Endodermal cell (in vitro differentiated cells): ENCODE measurements around the gene DUSP6. TPM values are rescaled to one million over a fixed set of nuclear protein-coding genes. Genes with fewer than 3 reads are reported as not detected.

Experiments used
- DNase-seq: peaks from one replicate; pipeline ENCODE4 v3.0.0-alpha.2; 2017
- H3K27ac ChIP-seq: 2 replicates; pipeline ENCODE4 v1.5.1; 2013; ENCODE audit warnings: mild to moderate bottlenecking, low read depth, low read length, moderate library complexity
- H3K27me3 ChIP-seq: 2 replicates; pipeline ENCODE4 v1.6.1; 2013; ENCODE audit warnings: mild to moderate bottlenecking, low read length, moderate library complexity; ENCODE audit not compliant: insufficient read depth, control insufficient read depth, poor library complexity, severe bottlenecking
- H3K36me3 ChIP-seq: 2 replicates; pipeline ENCODE4 v1.7.0; 2013; ENCODE audit warnings: mild to moderate bottlenecking, low read length, moderate library complexity; ENCODE audit not compliant: control insufficient read depth, insufficient read depth
- H3K4me1 ChIP-seq: one replicate; pipeline ENCODE4 v1.7.0; 2013; ENCODE audit warnings: low read length; ENCODE audit not compliant: control insufficient read depth, insufficient read depth
- H3K4me3 ChIP-seq: 2 replicates; pipeline ENCODE4 v1.5.1; 2013; ENCODE audit warnings: mild to moderate bottlenecking, low read length, moderate library complexity
- H3K9ac ChIP-seq: 2 replicates; pipeline ENCODE4 v1.6.1; 2013; ENCODE audit warnings: mild to moderate bottlenecking, low read length, moderate library complexity; ENCODE audit not compliant: poor library complexity, severe bottlenecking; ENCODE audit errors: extremely low read depth
- H3K9me3 ChIP-seq: 2 replicates; pipeline ENCODE4 v1.6.1; 2013; ENCODE audit warnings: mild to moderate bottlenecking, low read length, moderate library complexity; ENCODE audit not compliant: control insufficient read depth
- H3K27ac Mint-ChIP-seq: 2 replicates; pipeline ENCODE4 v1.8.0; 2020; ENCODE audit warnings: mixed read lengths
- H3K27me3 Mint-ChIP-seq: 2 replicates; pipeline ENCODE4 v1.8.0; 2021; ENCODE audit warnings: mild to moderate bottlenecking, mixed read lengths; ENCODE audit not compliant: insufficient read depth
- H3K36me3 Mint-ChIP-seq: 2 replicates; pipeline ENCODE4 v1.8.0; 2020; ENCODE audit warnings: low read depth, mixed read lengths
- H3K4me1 Mint-ChIP-seq: 2 replicates; pipeline ENCODE4 v1.8.0; 2020; ENCODE audit warnings: mixed read lengths
- H3K4me3 Mint-ChIP-seq: 2 replicates; pipeline ENCODE4 v1.8.0; 2020; ENCODE audit warnings: mild to moderate bottlenecking, moderate library complexity, mixed read lengths
- H3K9me3 Mint-ChIP-seq: 2 replicates; pipeline ENCODE4 v1.8.0; 2020; ENCODE audit warnings: mild to moderate bottlenecking, mixed read lengths
- CTCF ChIP-seq: fragments of 200-600 bp; sonication (generic); conservative IDR thresholded peaks from 2 replicates; pipeline ENCODE4 v1.5.0; 2021; ENCODE audit warnings: antibody characterized with exemption, mild to moderate bottlenecking
- WGBS, 2 experiments: methylation state at CpG; one replicate each; pipeline versions ENCODE4 v1.1.5 to v1.1.7; 2013; ENCODE audit warnings: missing lambda C conversion rate in 2 of 2, mixed read lengths in 1 of 2; ENCODE audit not compliant: insufficient coverage in 1 of 2, insufficient read length in 1 of 2; 5-methylcytosine and 5-hydroxymethylcytosine counted together
- long read RNA-seq, 4 experiments: library from polyadenylated mRNA in 2 of 4; library from RNA in 1 of 4; library from capped mRNA in 1 of 4; stranded (forward) in 3 of 4; unstranded in 1 of 4; transcript quantifications; one replicate each; pipeline ENCODE4 v2.0.0, GENCODE V29; 2020 to 2021; ENCODE audit warnings: inconsistent platforms in 1 of 4
- polyA plus RNA-seq, 2 experiments: library from polyadenylated mRNA; stranded (reverse); fragments of 50-300 nt; gene quantifications; one replicate each; pipeline ENCODE4 v1.2.3, GENCODE V29; 2013
- total RNA-seq, 2 donors: library from RNA; stranded (reverse); fragmentation: NEBNext Ultra II Directional in 1 of 2; extraction: Animal tissue kit (Norgen Biotek cat#: 25700) in 1 of 2; gene quantifications; 2 replicates in 1 of 2; 3 replicates in 1 of 2; pipeline ENCODE4 v1.2.1, GENCODE V29; 2021

Gene DUSP6
- 100 to 1,000 TPM in 1 of 2 donors, 10 to 100 TPM in 1; 85.9 to 123 TPM for total RNA-seq
- polyA plus RNA-seq (2013, experiment 1 of 2): 98.6 TPM
- 99.0 TPM for polyA plus RNA-seq (2013, experiment 2 of 2)
- long read RNA-seq, experiment 1, full-length matches to known transcripts: 16 of 28 reads
- long read RNA-seq, experiment 1, partial matches to known transcripts: 1 of 28 reads
- long read RNA-seq, experiment 1, other reads (novel, unspliced or antisense): 11 of 28 reads
- long read RNA-seq, experiment 2, full-length matches to known transcripts: 61 of 66 reads
- long read RNA-seq, experiment 2, partial matches to known transcripts: 1 of 66 reads
- long read RNA-seq, experiment 2, other reads (novel, unspliced or antisense): 4 of 66 reads
- long read RNA-seq, experiment 3, full-length matches to known transcripts: 397 of 422 reads
- long read RNA-seq, experiment 3, partial matches to known transcripts: 8 of 422 reads
- long read RNA-seq, experiment 3, other reads (novel, unspliced or antisense): 17 of 422 reads
- long read RNA-seq, experiment 4, full-length matches to known transcripts: 10 of 17 reads
- long read RNA-seq, experiment 4, partial matches to known transcripts: 0 of 17 reads
- long read RNA-seq, experiment 4, other reads (novel, unspliced or antisense): 7 of 17 reads

- peaks cover 36% of the 10 kb centered on the region for H3K36me3 Mint-ChIP-seq
- H3K36me3 ChIP-seq: peaks cover 29% of the 10 kb centered on the region
- H3K4me1 ChIP-seq: peaks cover 12% of the 10 kb centered on the region
- WGBS, 2 experiments: 0 to 1% methylated on average over 22 to 34 of the region's 34 CpGs
- no peak for TF ChIP-seq CTCF
- DNase-seq: peak; percentile 100
- peak within 1 kb of the TSS; percentile 96 for H3K9ac ChIP-seq
- H3K27me3 Mint-ChIP-seq: no peaks in the 10 kb centered on the region
- H3K4me3 Mint-ChIP-seq: peak within 1 kb of the TSS; percentile 98
- H3K27ac Mint-ChIP-seq: peak within 1 kb of the TSS; percentile 99
- H3K9me3 ChIP-seq: no peaks in the 10 kb centered on the region
- no peaks in the 10 kb centered on the region for H3K27me3 ChIP-seq
- H3K27ac ChIP-seq: peak within 1 kb of the TSS; percentile 99
- H3K4me1 Mint-ChIP-seq: peaks cover 49% of the 10 kb centered on the region
- peak within 1 kb of the TSS; percentile 98 for H3K4me3 ChIP-seq
- H3K9me3 Mint-ChIP-seq: no peaks in the 10 kb centered on the region
Measured at GRCh38 chr12:89352492-89353187, at the start of gene DUSP6. TSS of gene DUSP6 (minus strand) at chr12:89352501. CDS start at chr12:89352039, 462 bp downstream.

- Mint-ChIP-seq H3K9me3 (no peaks in the 10 kb centered on the region), H3K4me1 (peaks cover 9% of the 10 kb centered on the region), H3K27ac (no peak overlapping the region), H3K4me3 (no peak overlapping the region), H3K27me3 (no peaks in the 10 kb centered on the region), H3K36me3 (no peaks in the 10 kb centered on the region)
- no peak overlapping the region for H3K9ac ChIP-seq
- H3K4me1 ChIP-seq: peaks cover 5% of the 10 kb centered on the region
- DNase-seq: peak; percentile 20
- no peak overlapping the region for H3K27ac ChIP-seq
- no peaks in the 10 kb centered on the region for H3K9me3 ChIP-seq
- H3K4me3 ChIP-seq: no peak overlapping the region
- H3K27me3 ChIP-seq: no peaks in the 10 kb centered on the region
- 85 to 95% methylated on average over 2 to 3 of the region's 3 CpGs for WGBS, 2 experiments
- no peak for TF ChIP-seq CTCF
- no peaks in the 10 kb centered on the region for H3K36me3 ChIP-seq
Measured at GRCh38 chr12:89401433-89402058, 49.2 kb upstream of the DUSP6 start.

- H3K27ac Mint-ChIP-seq: no peak overlapping the region
- DNase-seq: no peak
- peaks cover 5% of the 10 kb centered on the region for H3K4me1 ChIP-seq
- no peak for TF ChIP-seq CTCF
- no peak overlapping the region for H3K9ac ChIP-seq
- H3K4me3 Mint-ChIP-seq: no peak overlapping the region
- H3K9me3 ChIP-seq: no peaks in the 10 kb centered on the region
- H3K4me1 Mint-ChIP-seq: peaks cover 9% of the 10 kb centered on the region
- no peaks in the 10 kb centered on the region for H3K9me3 Mint-ChIP-seq
- H3K4me3 ChIP-seq: no peak overlapping the region
- WGBS, 2 experiments: 97 to 100% methylated on average over 4 to 6 of the region's 6 CpGs
- no peaks in the 10 kb centered on the region for H3K36me3 Mint-ChIP-seq
- no peaks in the 10 kb centered on the region for H3K27me3 ChIP-seq
- no peaks in the 10 kb centered on the region for H3K36me3 ChIP-seq
- no peak overlapping the region for H3K27ac ChIP-seq
- no peaks in the 10 kb centered on the region for H3K27me3 Mint-ChIP-seq
Measured at GRCh38 chr12:89400415-89400814, 48.1 kb upstream of the DUSP6 start.
